KOPT-K1 (cell line): ENCODE measurements around the gene HAPLN3.
"Not testable (repeated sequence)": the region's sequence is repeated elsewhere in the genome, so short reads cannot be mapped to it uniquely, and the experiment has no call there.

Experiments used
- H3K27ac ChIP-seq: fragments of 200-600 bp; sonication (generic); 2 replicates; pipeline ENCODE4 v1.5.1; 2016; ENCODE audit warnings: antibody characterized with exemption, mild to moderate bottlenecking, low read depth, low read length; ENCODE audit not compliant: poor library complexity, severe bottlenecking
- H3K36me3 ChIP-seq: fragments of 200-600 bp; sonication (generic); 2 replicates; pipeline ENCODE4 v1.5.1; 2017; ENCODE audit warnings: antibody characterized with exemption, mild to moderate bottlenecking, low read length, moderate library complexity; ENCODE audit not compliant: insufficient read depth
- H3K9me3 ChIP-seq: fragments of 200-600 bp; sonication (generic); 2 replicates; pipeline ENCODE4 v1.5.1; 2017; ENCODE audit warnings: antibody characterized with exemption, low read length, mild to moderate bottlenecking; ENCODE audit not compliant: insufficient read depth, poor library complexity, severe bottlenecking

The HAPLN3 gene

GRCh38 chr15:88894819-88895767 lies at the start of gene HAPLN3:
TSS of gene HAPLN3 (minus strand) at chr15:88895544. CDS start at chr15:88887298, 8,246 bp downstream.
- Histone ChIP-seq H3K36me3 (peaks cover 6% of the 10 kb centered on the region; the same call in 1 of the 2 replicates), H3K27ac (no peak within 1 kb of the TSS), H3K9me3 (no peaks in the 10 kb centered on the region)

GRCh38 chr15:88940110-88940675 lies 44.8 kb upstream of the HAPLN3 start:
- H3K27ac ChIP-seq, result no peak overlapping the region
- H3K9me3 ChIP-seq, result no peaks in the 10 kb centered on the region
- H3K36me3 ChIP-seq, result no peaks in the 10 kb centered on the region

GRCh38 chr15:88939486-88939806 lies 44.1 kb upstream of the HAPLN3 start:
- Histone ChIP-seq H3K36me3 (no peaks in the 10 kb centered on the region), H3K9me3 (no peaks in the 10 kb centered on the region), H3K27ac (no peak overlapping the region)

DNA sequence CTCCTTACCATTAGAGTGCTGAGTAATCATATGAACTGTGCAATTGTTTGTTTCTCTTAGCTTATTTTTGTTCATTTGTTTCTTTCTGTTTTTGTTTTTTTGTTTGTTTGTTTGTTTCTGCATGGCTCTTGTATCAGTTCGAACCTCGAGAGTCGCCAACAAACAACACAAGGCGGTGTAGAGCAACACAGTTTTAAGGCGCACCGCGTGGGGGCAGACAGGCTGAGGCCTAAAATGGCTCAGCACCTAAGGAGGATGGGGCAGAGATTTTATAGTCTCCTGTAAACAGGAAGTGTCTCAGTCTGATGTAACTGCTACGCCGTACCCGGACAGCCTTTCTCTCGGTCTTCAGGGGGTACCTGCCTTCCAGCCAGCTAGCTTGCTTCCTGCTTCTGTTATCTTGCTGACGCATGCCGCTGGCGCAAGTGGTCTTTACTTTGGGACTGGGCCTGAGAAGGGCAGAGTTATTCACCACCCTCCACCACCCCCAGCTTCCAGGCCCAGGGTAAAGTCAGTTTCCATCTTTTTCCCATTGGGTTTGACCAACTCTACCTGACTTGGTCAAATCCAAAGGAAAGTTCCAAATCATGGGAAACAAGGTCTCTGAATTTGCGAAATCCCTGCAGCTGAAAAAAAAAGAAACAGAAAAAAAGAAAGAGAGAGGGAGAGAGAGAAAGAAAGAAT lies 43.6 kb upstream of the HAPLN3 start:
- Histone ChIP-seq H3K36me3 (no peaks in the 10 kb centered on the region), H3K9me3 (no peaks in the 10 kb centered on the region), H3K27ac (no peak overlapping the region)

DNA sequence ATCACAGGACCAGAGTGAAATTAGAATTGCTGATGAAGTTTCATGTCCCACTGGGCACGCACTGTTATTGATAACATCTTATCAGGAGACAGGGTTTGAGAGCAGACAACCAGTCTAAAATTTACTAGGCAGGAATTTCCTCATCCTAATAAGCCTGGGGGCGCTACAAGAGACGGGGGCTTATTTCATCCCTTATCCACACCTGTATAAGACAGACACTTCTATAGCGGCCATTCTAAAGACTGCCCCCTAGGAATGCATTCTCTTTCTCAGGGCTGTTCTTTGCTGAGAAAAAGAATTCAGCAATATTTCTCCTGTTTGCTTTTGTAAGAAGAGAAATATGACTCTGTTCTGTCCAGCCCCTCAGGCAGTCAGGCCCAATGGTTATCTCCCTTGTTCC lies 39.1 kb upstream of the HAPLN3 start:
- H3K9me3 ChIP-seq, H3K27ac ChIP-seq, H3K36me3 ChIP-seq: not testable (repeated sequence)

DNA sequence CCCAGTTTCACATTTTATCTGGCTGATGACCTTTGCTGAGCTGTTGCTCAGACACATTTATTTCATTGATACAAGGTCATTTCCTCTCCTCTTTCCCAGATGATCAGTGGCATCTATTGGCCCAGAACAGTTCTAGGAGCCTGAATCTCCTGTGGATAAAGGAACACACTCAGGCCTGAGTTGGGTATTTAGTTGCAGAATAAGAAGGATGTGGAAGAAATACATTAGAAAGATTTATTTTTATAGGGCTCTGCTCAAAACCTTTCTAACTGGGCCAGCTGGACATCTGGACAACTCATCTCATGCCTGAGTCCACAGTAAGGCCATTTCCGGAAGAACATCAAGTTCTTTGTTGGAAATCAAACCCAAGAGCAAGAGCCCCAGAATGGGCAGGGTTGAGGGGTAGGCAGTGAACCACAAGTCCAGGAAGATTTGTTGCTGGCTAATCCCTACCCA lies 37.6 kb upstream of the HAPLN3 start:
- Histone ChIP-seq H3K27ac (no peak overlapping the region), H3K36me3 (no peaks in the 10 kb centered on the region), H3K9me3 (peaks cover 14% of the 10 kb centered on the region)

- peaks cover 19% of the 10 kb centered on the region for H3K9me3 ChIP-seq
- H3K27ac ChIP-seq, result no peak overlapping the region
- H3K36me3 ChIP-seq, result no peaks in the 10 kb centered on the region
Measured at GRCh38 chr15:88932271-88932874, 37.0 kb upstream of the HAPLN3 start.

GRCh38 chr15:88930579-88930978 lies 35.2 kb upstream of the HAPLN3 start:
- Histone ChIP-seq H3K9me3 (peaks cover 19% of the 10 kb centered on the region), H3K27ac (no peak overlapping the region), H3K36me3 (no peaks in the 10 kb centered on the region)

- not testable (repeated sequence) for H3K36me3 ChIP-seq, H3K27ac ChIP-seq
- peaks cover 19% of the 10 kb centered on the region for H3K9me3 ChIP-seq
Measured at GRCh38 chr15:88929358-88930098, 34.2 kb upstream of the HAPLN3 start.

- not testable (repeated sequence) for H3K36me3 ChIP-seq, H3K27ac ChIP-seq
- H3K9me3 ChIP-seq, result peaks cover 19% of the 10 kb centered on the region
Measured at GRCh38 chr15:88928192-88928591, 32.8 kb upstream of the HAPLN3 start.

DNA sequence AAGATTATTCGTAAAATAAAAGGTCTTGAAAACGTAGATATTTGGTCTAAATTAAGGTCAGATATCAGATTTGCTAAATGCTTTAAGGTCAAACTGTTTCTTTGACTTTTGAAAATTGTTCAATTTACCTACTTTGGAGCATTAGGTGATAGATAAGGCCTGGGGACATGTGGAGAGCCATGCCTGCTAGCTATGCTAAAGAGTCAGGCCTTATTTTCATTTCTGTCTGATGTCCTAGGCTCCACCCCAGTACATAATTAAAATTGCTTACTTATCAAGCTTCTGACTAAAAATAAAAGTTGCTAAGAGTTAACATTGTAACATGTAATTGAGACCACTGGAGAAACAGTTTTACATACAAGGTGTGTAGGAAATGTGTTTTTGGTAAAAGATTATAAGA lies 30.3 kb upstream of the HAPLN3 start:
- H3K36me3 ChIP-seq, H3K27ac ChIP-seq: not testable (repeated sequence)
- peaks cover 19% of the 10 kb centered on the region for H3K9me3 ChIP-seq

DNA sequence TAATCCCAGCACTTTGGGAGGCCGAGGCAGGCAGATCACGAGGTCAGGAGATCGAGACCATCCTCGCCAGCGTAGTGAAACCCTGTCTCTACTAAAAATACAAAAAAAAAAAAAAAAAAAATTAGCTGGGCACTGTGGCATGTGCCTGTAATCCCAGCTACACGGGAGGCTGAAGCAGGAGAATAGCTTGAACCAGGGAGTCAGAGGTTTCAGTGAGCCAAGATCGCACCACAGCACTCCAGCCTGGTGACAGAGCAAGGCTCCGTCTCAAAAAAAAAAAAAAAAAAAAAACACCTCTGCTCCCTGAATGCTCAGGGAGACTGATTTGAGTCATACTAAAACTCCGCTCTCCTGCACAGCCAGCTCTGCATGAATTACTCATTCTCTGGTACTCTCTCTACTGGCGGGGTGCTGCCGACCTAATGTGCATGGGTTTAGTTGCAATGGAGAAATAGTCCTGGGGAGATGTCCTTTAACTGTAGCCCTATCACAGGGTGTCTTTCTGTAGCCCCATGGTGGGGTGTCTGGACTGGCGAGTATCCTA lies 25.6 kb upstream of the HAPLN3 start:
- H3K27ac ChIP-seq, H3K9me3 ChIP-seq, H3K36me3 ChIP-seq: not testable (repeated sequence)

DNA sequence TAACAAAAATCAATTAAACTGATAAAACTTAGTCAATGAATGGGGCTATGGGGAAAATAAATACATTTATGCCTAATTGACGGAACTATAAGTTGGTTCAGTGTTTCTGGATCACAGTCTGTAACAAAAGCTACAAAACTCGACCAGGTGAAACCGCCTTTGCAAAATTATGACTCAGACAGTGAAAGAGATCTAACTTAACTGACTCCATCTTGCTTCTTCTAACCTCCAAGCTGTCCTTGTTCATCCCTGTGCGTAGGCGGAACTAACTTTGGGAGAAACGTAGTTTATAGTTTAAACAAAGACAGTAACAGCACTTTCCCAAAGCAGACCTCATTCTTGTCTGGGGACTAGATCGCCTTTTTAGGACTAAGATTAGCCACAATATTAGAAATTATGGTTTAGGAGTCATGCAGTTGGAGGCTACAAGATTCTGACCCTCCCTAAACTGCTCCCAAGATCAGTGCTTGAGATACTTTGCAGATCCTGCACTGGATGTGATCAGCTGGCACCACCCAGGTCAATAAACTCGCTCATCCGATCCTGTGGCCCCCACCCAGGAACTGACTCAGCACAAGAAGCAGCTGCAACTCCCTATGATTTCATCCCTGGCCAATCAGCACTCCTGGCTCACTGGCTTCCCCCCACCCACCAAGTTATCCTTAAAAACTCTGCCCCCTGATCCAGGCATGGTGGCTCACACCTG lies 25.0 kb upstream of the HAPLN3 start:
- no peak overlapping the region for H3K27ac ChIP-seq
- H3K9me3 ChIP-seq, result no peaks in the 10 kb centered on the region

DNA sequence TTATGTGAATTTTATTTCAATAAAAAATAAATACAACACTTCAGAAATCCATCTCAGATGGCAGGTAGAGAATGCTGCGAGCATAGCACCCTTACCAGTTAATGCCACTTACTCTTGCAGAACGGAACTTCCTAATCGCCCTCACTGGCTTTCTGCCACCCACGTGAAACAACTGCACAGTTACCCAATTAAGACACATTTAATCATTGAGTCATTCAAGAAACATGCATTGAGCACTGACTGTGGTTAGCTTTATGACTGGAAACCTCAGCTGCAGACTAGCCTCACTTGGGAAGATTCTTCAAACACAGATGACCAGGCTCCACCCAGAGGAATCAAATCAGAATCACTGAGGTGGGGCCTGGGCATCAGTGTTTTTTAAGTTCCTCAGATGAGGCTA lies 23.4 kb upstream of the HAPLN3 start:
- Histone ChIP-seq H3K9me3 (no peaks in the 10 kb centered on the region), H3K27ac (no peak overlapping the region), H3K36me3 (no peaks in the 10 kb centered on the region)

More for the DNA sequence above, 25.0 kb upstream of the HAPLN3 start:
- no peaks in the 10 kb centered on the region for H3K36me3 ChIP-seq
